CD8-positive, alpha-beta memory T cell (primary cell): Measurements from ENCODE around the gene CTNNA3. TPM values are rescaled to one million over a fixed set of nuclear protein-coding genes. Genes with fewer than 3 reads are reported as not detected.

ENCODE experiments used
- CTCF ChIA-PET: fragments of 350-600 bp; sonication (Branson Sonifier 250); formaldehyde crosslinking; loops from one replicate; lab custom pipeline; 2021; ENCODE audit warnings: antibody characterized with exemption; lab: Charles Lee
- POLR2A ChIA-PET: fragments of 350-600 bp; sonication (Branson Sonifier 250); formaldehyde crosslinking; loops from one replicate; lab custom pipeline; 2021; ENCODE audit warnings: antibody characterized with exemption; lab: Charles Lee
- DNase-seq, 5 donors: peaks; one replicate each; pipeline versions ENCODE4 v3.0.0 to v3.0.0-alpha.2; 2020 to 2022; ENCODE audit warnings: mixed read lengths in 1 of 5
- H3K27ac ChIP-seq: one replicate; pipeline ENCODE4 v1.7.0; 2013; ENCODE audit warnings: low read depth, mild to moderate bottlenecking, low read length, moderate library complexity
- H3K27me3 ChIP-seq: 2 replicates; pipeline ENCODE4 v1.7.0; 2013; ENCODE audit warnings: low read length, mild to moderate bottlenecking; ENCODE audit not compliant: insufficient read depth, poor library complexity, severe bottlenecking
- H3K36me3 ChIP-seq: 2 replicates; pipeline ENCODE4 v1.7.0; 2013; ENCODE audit warnings: mild to moderate bottlenecking, low read length, moderate library complexity; ENCODE audit not compliant: insufficient read depth
- H3K4me1 ChIP-seq: 2 replicates; pipeline ENCODE4 v1.7.0; 2013; ENCODE audit warnings: mild to moderate bottlenecking, low read length, moderate library complexity; ENCODE audit not compliant: insufficient read depth
- H3K4me3 ChIP-seq: 2 replicates; pipeline ENCODE4 v1.7.0; 2013; ENCODE audit warnings: mild to moderate bottlenecking, low read length
- H3K9me3 ChIP-seq: 2 replicates; pipeline ENCODE4 v1.7.0; 2013; ENCODE audit warnings: mild to moderate bottlenecking, low read length
- H3K27ac Mint-ChIP-seq, 8 donors: one replicate each; pipeline ENCODE4 v1.8.0; 2020 to 2021; ENCODE audit warnings: mixed read lengths in 8 of 8, mild to moderate bottlenecking in 6 of 8, inconsistent platforms in 3 of 8, moderate library complexity in 3 of 8
- H3K27me3 Mint-ChIP-seq, 2 donors: one replicate each; pipeline ENCODE4 v1.8.0; 2020 to 2021; ENCODE audit warnings: mixed read lengths in 2 of 2, mild to moderate bottlenecking in 1 of 2, moderate library complexity in 1 of 2
- H3K36me3 Mint-ChIP-seq, 3 donors: one replicate each; pipeline ENCODE4 v1.8.0; 2020 to 2021; ENCODE audit warnings: mixed read lengths in 3 of 3, inconsistent platforms in 1 of 3, mild to moderate bottlenecking in 1 of 3
- H3K4me1 Mint-ChIP-seq, 3 donors: one replicate each; pipeline ENCODE4 v1.8.0; 2020 to 2021; ENCODE audit warnings: mixed read lengths in 3 of 3, inconsistent platforms in 1 of 3, mild to moderate bottlenecking in 1 of 3
- H3K4me3 Mint-ChIP-seq, 7 donors: one replicate each; pipeline ENCODE4 v1.8.0; 2020 to 2021; ENCODE audit warnings: mixed read lengths in 7 of 7, mild to moderate bottlenecking in 6 of 7, moderate library complexity in 4 of 7, inconsistent platforms in 2 of 7
- H3K9me3 Mint-ChIP-seq, 5 donors: one replicate each; pipeline ENCODE4 v1.8.0; 2020 to 2022; ENCODE audit warnings: mixed read lengths in 5 of 5, mild to moderate bottlenecking in 3 of 5, moderate library complexity in 2 of 5, inconsistent platforms in 1 of 5
- polyA plus RNA-seq: library from polyadenylated mRNA; unstranded; fragments of 300-500 nt; fragmentation: Illumina TruSeq; gene quantifications from one replicate; pipeline ENCODE4 v1.2.3, GENCODE V29; 2021
- total RNA-seq, 2 experiments: library from RNA; stranded (reverse); gene quantifications; one replicate each; pipeline ENCODE4 v1.2.3, GENCODE V29; 2021

CTNNA3 gene
- total and polyA plus RNA-seq, 3 experiments from 2014 or later = 0.92 TPM; not detected in 2

GRCh38 chr10:66888237-66888636 lies 807.8 kb downstream of the CTNNA3 start:
- Mint-ChIP-seq H3K36me3 (no peaks in the 10 kb centered on the region), H3K27me3 (no peaks in the 10 kb centered on the region), H3K4me3 (no peak overlapping the region), H3K4me1 (no peaks in the 10 kb centered on the region), H3K27ac (no peak overlapping the region), H3K9me3 (peaks cover 2 to 12% (median 5%) of the 10 kb centered on the region in 5 donors)
- DNase-seq = no peak
- ChIA-PET POLR2A (no interaction called here), CTCF (no interaction called here)
- Histone ChIP-seq H3K27me3 (no peaks in the 10 kb centered on the region), H3K4me3 (no peak overlapping the region), H3K27ac (no peak overlapping the region), H3K9me3 (no peaks in the 10 kb centered on the region), H3K4me1 (no peaks in the 10 kb centered on the region), H3K36me3 (no peaks in the 10 kb centered on the region)

GRCh38 chr10:66886848-66887247 lies 809.1 kb downstream of the CTNNA3 start:
- Histone ChIP-seq H3K36me3 (no peaks in the 10 kb centered on the region), H3K27me3 (no peaks in the 10 kb centered on the region), H3K4me1 (no peaks in the 10 kb centered on the region), H3K4me3 (no peak overlapping the region), H3K27ac (no peak overlapping the region), H3K9me3 (no peaks in the 10 kb centered on the region)
- ChIA-PET POLR2A (no interaction called here), CTCF (no interaction called here)
- Mint-ChIP-seq H3K27ac (no peak overlapping the region), H3K4me3 (no peak overlapping the region), H3K4me1 (no peaks in the 10 kb centered on the region), H3K36me3 (no peaks in the 10 kb centered on the region), H3K27me3 (no peaks in the 10 kb centered on the region), H3K9me3 (peaks cover 2 to 12% (median 5%) of the 10 kb centered on the region in 5 donors)
- no peak for DNase-seq

- H3K4me1 Mint-ChIP-seq = no peaks in the 10 kb centered on the region
- POLR2A ChIA-PET = no interaction called here
- no peak overlapping the region for H3K4me3 ChIP-seq
- H3K4me1 ChIP-seq = no peaks in the 10 kb centered on the region
- H3K36me3 Mint-ChIP-seq = no peaks in the 10 kb centered on the region
- H3K27ac ChIP-seq = no peak overlapping the region
- no peaks in the 10 kb centered on the region for H3K27me3 Mint-ChIP-seq
- no peak overlapping the region for H3K4me3 Mint-ChIP-seq
- CTCF ChIA-PET = no interaction called here
- H3K27me3 ChIP-seq = no peaks in the 10 kb centered on the region
- H3K27ac Mint-ChIP-seq = no peak overlapping the region
- no peaks in the 10 kb centered on the region for H3K36me3 ChIP-seq
- no peak for DNase-seq
- H3K9me3 Mint-ChIP-seq = peaks cover 0 to 7% (median 2%) of the 10 kb centered on the region in 5 donors
- H3K9me3 ChIP-seq = no peaks in the 10 kb centered on the region
Measured at GRCh38 chr10:66882271-66882670, 813.7 kb downstream of the CTNNA3 start.

GRCh38 chr10:66881814-66882213 lies 814.2 kb downstream of the CTNNA3 start:
- no peaks in the 10 kb centered on the region for H3K27me3 ChIP-seq
- H3K9me3 ChIP-seq = no peaks in the 10 kb centered on the region
- H3K36me3 ChIP-seq = no peaks in the 10 kb centered on the region
- ChIA-PET CTCF (no interaction called here), POLR2A (no interaction called here)
- Mint-ChIP-seq H3K4me1 (no peaks in the 10 kb centered on the region), H3K27me3 (peaks cover 0 to 2% of the 10 kb centered on the region in 2 donors), H3K27ac (no peak overlapping the region), H3K9me3 (peaks cover 0 to 5% (median 2%) of the 10 kb centered on the region in 5 donors), H3K36me3 (no peaks in the 10 kb centered on the region), H3K4me3 (no peak overlapping the region)
- no peak overlapping the region for H3K4me3 ChIP-seq
- no peak overlapping the region for H3K27ac ChIP-seq
- no peak for DNase-seq
- H3K4me1 ChIP-seq = no peaks in the 10 kb centered on the region

GRCh38 chr10:66880826-66881225 lies 815.2 kb downstream of the CTNNA3 start:
- Histone ChIP-seq H3K4me3 (no peak overlapping the region), H3K9me3 (no peaks in the 10 kb centered on the region), H3K27me3 (no peaks in the 10 kb centered on the region), H3K27ac (no peak overlapping the region), H3K4me1 (no peaks in the 10 kb centered on the region), H3K36me3 (no peaks in the 10 kb centered on the region)
- H3K27ac Mint-ChIP-seq = no peak overlapping the region
- CTCF ChIA-PET = no interaction called here
- H3K4me1 Mint-ChIP-seq = no peaks in the 10 kb centered on the region
- POLR2A ChIA-PET = no interaction called here
- peaks cover 0 to 3% (median 0%) of the 10 kb centered on the region in 5 donors for H3K9me3 Mint-ChIP-seq
- H3K27me3 Mint-ChIP-seq = peaks cover 0 to 2% of the 10 kb centered on the region in 2 donors
- H3K36me3 Mint-ChIP-seq = no peaks in the 10 kb centered on the region
- no peak overlapping the region for H3K4me3 Mint-ChIP-seq
- DNase-seq = no peak

- Histone ChIP-seq H3K4me3 (no peak overlapping the region), H3K27me3 (no peaks in the 10 kb centered on the region), H3K36me3 (no peaks in the 10 kb centered on the region), H3K4me1 (no peaks in the 10 kb centered on the region), H3K27ac (no peak overlapping the region), H3K9me3 (no peaks in the 10 kb centered on the region)
- POLR2A ChIA-PET = no interaction called here
- no peak overlapping the region for H3K27ac Mint-ChIP-seq
- CTCF ChIA-PET = no interaction called here
- H3K4me1 Mint-ChIP-seq = no peaks in the 10 kb centered on the region
- no peak overlapping the region for H3K4me3 Mint-ChIP-seq
- no peaks in the 10 kb centered on the region for H3K36me3 Mint-ChIP-seq
- H3K9me3 Mint-ChIP-seq = no peaks in the 10 kb centered on the region
- H3K27me3 Mint-ChIP-seq = peaks cover 0 to 2% of the 10 kb centered on the region in 2 donors
- DNase-seq = no peak
Measured at GRCh38 chr10:66880292-66880691, 815.7 kb downstream of the CTNNA3 start.

- ChIA-PET POLR2A (no interaction called here), CTCF (no interaction called here)
Measured at GRCh38 chr10:66877361-66877760, 818.6 kb downstream of the CTNNA3 start.

GRCh38 chr10:66869635-66870034 lies 826.4 kb downstream of the CTNNA3 start:
- H3K9me3 ChIP-seq = no peaks in the 10 kb centered on the region
- no peak overlapping the region for H3K4me3 ChIP-seq
- H3K36me3 Mint-ChIP-seq = no peaks in the 10 kb centered on the region
- H3K27me3 ChIP-seq = no peaks in the 10 kb centered on the region
- ChIA-PET POLR2A (no interaction called here), CTCF (no interaction called here)
- DNase-seq = no peak
- no peaks in the 10 kb centered on the region for H3K27me3 Mint-ChIP-seq
- H3K27ac ChIP-seq = no peak overlapping the region
- H3K4me1 ChIP-seq = no peaks in the 10 kb centered on the region
- H3K4me3 Mint-ChIP-seq = no peak overlapping the region
- H3K4me1 Mint-ChIP-seq = no peaks in the 10 kb centered on the region
- no peaks in the 10 kb centered on the region for H3K36me3 ChIP-seq
- no peak overlapping the region for H3K27ac Mint-ChIP-seq
- peaks cover 0 to 8% (median 3%) of the 10 kb centered on the region in 5 donors for H3K9me3 Mint-ChIP-seq

More at GRCh38 chr10:66877361-66877760, 818.6 kb downstream of the CTNNA3 start:
- no peaks in the 10 kb centered on the region for H3K27me3 ChIP-seq
- Mint-ChIP-seq H3K27me3 (peaks cover 0 to 2% of the 10 kb centered on the region in 2 donors), H3K4me3 (no peak overlapping the region), H3K9me3 (peaks cover 0 to 2% (median 0%) of the 10 kb centered on the region in 5 donors), H3K4me1 (no peaks in the 10 kb centered on the region), H3K27ac (no peak overlapping the region), H3K36me3 (no peaks in the 10 kb centered on the region)
- H3K4me3 ChIP-seq = no peak overlapping the region
- no peaks in the 10 kb centered on the region for H3K9me3 ChIP-seq
- no peak for DNase-seq
- H3K36me3 ChIP-seq = no peaks in the 10 kb centered on the region
- no peaks in the 10 kb centered on the region for H3K4me1 ChIP-seq
- no peak overlapping the region for H3K27ac ChIP-seq
